ENCODE measurements around the gene FAM171A2.

DNA sequence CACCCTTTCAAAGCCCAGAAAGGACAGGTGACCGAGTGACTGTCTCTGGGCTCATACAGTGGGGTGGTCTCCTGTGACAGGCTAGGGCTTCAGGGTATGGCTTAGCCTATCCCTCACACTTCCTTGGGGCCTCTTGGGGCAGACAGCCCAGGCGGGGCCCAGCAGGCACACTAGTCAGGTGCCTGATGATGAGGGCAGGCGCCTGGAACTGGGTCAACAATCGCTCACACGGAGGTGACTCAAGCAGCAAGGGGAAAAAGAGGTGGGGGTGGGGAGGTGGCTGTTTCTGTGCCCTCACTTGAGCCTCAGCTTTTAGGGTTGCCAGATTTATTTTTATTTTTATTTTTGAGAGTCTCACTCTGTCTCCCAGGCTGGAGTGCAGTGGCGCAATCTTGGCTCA, 25.0 kb downstream of the FAM171A2 start:
- no peak for TF ChIP-seq POLR2A (IDR thresholded peaks at IDR 0.05; ENCODE audit: low read length)
- TF ChIP-seq GATA1 (IDR thresholded peaks at IDR 0.05; ENCODE audit: low read depth, low read length) = no peak
